HEK293T (cell line): Measurements from ENCODE around the gene MSMO1.

ENCODE experiments used
- BHLHE40 ChIP-seq: fragments of 450-650 bp; IDR thresholded peaks from 2 replicates; pipeline ENCODE4 v1.6.1; 2016; ENCODE audit warnings: mild to moderate bottlenecking, moderate library complexity, borderline replicate concordance
- HDGF ChIP-seq: fragments of 450-650 bp; IDR thresholded peaks from 2 replicates; pipeline ENCODE4 v1.6.1; 2017; ENCODE audit warnings: antibody characterized with exemption, borderline replicate concordance
- PKNOX1 ChIP-seq: fragments of 450-650 bp; IDR thresholded peaks from 2 replicates; pipeline ENCODE4 v1.6.1; 2016
- SP1 ChIP-seq: fragments of 450-650 bp; IDR thresholded peaks from 2 replicates; pipeline ENCODE4 v1.6.1; 2017
- SUZ12 ChIP-seq: fragments of 450-650 bp; IDR thresholded peaks from 2 replicates; pipeline ENCODE4 v1.6.1; 2016; ENCODE audit warnings: mild to moderate bottlenecking

- TF ChIP-seq PKNOX1 (no peak), HDGF (no peak), BHLHE40 (no peak), SP1 (no peak), SUZ12 (no peak)
Measured at GRCh38 chr4:165345666-165346417, 18.4 kb downstream of the MSMO1 start.
